HG03196 (cell line): ENCODE measurements around the gene NTN4.
A peak's percentile ranks its signal among the peaks of the same experiment; 100 is the strongest.
"Not testable (repeated sequence)": the region's sequence is repeated elsewhere in the genome, so short reads cannot be mapped to it uniquely, and the experiment has no call there.

ENCODE experiments used
- ATAC-seq: cut with Tn5 transposase; IDR thresholded peaks from one replicate; pipeline ENCODE4 v1.9.1; 2021; ENCODE audit not compliant: unreplicated experiment

Gene NTN4

DNA sequence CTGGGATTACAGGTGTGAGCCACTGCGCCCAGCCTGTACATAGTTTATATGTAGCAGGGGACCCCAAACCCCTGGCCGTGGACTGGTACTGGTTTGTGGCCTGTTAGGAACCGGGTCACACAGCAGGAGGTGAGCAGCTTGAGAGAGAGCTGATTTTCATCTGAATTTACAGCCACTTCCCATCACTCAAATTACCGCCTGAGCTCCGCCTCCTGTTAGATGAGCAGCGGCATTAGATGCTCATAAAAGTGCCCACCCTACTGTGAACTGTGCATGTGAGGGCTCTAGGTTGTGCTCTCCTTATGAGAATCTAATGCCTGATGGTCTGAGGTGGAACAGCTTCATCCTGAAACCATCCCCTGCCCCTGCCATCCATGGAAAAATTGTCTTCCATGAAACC is 119.3 kb downstream of the NTN4 start:
- ATAC-seq, result no peak

DNA sequence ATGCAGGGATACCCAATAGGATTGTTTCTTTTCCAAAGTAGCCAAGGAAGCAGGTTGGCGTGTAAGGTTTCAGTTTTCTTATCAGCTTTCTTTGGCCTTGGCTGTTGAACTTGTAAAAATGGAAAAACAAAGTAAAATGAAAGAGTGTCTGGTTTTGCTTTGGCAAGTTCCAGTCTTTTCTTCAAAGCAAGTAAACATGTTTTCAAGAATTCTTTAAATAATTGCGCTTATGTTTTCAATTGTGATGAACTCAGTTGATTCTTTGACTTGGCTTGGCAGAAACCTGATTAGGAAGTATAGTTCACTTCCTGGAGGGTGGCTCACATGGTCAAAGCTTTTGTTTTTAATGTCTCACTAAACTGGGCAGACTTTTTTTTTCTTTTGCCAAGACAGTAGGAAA is 127.0 kb downstream of the NTN4 start:
- ATAC-seq, result no peak

DNA sequence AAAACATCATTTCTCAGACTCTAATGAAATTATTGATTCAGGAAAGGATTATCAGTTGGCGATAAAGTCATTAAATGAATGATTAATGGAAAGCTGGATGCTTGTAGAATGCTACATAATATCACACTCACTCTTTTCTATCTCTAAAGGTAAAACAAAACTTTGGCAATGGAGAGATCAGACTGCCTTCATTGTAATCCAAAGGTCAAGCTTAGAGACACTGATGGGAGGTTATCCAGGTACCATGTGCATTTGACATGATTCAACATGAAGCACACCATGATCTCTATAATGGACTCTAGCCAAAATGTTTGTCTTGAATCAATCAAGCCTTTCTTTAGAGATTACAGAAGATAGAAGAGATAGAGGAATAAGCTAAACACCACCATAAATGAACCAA is 129.2 kb downstream of the NTN4 start:
- no peak for ATAC-seq

DNA sequence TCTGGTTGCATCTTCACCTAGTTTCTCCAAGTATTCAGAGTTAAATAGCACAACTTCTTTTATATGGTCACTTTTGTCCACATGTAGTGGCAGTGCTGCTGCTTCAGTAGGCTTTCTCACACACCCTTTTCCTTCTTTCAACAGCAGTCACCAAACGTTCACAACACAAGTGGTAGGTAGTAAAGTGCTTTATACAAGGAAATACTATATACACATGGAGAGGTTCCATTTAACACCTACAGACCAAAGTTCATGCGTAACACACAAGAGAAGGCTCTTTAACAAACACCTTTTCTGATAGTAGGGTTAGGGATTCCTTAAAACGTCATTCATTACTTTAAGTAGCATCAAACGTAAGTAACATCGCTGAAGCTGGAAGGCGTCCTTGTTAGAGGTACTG is 132.2 kb downstream of the NTN4 start:
- no peak for ATAC-seq

DNA sequence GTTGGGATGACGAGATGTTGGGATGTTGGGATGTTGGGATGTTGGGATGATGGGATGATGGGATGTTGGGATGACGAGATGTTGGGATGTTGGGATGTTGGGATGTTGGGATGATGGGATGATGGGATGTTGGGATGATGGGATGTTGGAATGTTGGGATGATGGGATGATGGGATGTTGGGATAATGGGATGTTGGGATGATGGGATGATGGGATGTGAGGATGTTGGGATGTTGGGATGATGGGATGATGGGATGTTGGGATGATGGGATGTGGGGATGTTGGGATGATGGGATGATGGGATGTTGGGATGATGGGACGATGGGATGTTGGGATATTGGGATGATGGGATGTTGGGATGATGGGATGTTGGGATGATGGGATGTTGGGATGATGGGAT is 135.9 kb downstream of the NTN4 start:
- ATAC-seq, result not testable (repeated sequence)

DNA sequence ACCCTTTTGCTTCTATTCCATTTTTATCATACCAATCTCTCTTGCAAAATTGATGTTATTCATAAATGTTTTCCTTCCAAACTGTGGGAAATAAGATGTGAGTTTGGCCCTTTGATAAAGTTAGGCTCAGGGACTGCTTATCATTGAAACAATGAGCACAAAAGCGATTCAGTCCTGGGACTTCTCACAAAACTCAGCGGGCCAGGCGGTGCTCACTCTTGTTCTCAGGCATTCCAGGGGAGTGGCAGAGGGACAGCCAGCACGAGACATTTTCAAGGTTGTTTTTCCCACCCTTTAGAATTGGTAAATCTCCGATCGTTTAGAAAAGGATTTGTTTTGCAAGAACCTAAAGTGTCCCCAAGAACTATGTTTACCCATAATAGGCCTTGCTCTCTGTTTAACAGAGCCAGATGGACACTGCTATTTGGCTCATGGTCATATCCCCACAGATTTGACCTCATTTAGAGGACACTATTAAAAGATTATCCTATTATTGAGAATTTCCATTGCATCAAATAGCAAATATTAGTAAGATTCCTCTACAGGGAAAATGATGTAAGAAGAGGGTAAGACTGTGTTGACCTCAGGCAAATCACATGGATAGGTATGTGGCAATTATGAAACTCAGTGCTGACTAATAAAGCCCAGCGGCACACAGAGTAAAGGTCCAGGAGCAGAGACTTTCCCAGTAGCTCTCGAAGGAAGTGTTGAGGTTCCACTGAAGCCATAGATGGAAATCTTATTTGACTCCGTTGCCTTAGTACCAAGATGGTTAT is 136.6 kb downstream of the NTN4 start:
- no peak for ATAC-seq

DNA sequence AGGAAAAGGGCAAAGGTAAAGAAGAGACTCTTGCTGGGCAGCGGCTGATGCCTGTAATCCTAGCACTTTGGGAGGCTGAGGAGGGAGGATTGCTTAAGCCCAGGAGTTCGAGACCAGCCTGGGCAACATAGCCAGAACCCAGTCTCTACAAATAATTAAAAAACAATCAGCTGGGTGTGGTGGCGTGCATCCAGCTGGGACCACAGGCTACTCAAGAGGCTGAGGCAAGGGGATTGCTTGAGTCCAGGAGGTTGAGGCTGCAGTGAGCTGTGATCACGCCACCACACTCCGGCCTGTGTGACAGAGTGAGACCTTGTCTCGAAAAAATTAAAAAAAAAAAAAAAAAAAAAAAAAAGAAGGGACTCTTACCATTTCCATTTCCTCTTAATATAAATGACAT is 138.9 kb downstream of the NTN4 start:
- no peak for ATAC-seq

DNA sequence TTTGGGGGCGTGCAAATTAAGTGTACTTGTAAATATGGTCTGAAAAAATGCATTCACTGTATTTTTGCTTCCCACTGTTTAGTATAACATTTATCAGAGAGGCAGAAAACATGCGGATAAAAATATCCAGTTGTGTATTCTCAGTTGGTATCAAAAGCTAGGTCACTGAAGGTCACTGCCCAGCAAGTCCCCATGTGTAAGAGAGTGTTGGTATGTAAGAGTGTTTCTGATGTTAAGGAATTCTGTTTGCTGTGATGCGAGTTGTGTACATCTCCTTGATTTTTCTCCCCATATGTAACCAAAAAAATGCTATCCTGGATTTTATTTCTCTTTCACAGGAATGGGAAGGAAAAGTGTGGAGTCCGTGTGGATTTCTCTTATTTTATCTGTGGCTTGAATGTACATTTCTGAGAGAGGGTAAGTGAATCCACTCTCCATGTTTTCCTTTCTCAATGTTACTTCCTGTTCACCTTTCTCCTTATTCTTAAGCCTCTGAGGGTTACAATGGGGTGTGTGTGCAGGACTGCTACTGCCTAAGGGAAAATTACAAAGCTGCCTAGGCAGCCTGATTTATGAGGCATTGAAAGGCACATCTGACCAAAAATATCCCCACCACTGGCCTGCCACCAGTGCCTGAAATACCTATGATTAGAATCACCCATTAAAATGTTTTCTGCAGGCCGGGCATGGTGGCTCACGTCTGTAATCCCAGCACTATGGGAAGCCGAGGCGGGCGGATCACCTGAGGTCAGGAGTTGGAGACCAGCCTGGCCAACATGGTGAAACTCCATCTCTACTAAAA is 141.4 kb downstream of the NTN4 start:
- no peak for ATAC-seq

DNA sequence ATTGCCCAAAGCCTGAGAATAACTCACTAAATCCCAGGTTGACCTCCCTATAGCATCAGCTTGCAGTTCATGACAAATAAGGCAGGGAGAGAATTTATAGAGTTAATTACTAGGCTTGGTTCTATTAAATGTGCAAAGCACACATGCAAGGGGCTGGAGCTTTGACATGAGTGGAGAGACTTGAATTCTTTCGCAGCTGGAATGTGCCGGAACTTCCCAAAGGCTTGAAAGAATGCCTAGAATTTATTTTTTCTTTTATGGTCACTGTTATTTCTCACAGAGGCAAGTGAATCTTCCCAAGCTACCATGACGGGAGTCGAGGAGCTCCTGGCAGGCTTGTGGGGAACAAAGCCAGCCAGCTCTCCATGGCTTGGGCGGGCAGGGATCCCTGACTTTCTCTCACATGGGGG is 143.8 kb downstream of the NTN4 start:
- ATAC-seq, result no peak

DNA sequence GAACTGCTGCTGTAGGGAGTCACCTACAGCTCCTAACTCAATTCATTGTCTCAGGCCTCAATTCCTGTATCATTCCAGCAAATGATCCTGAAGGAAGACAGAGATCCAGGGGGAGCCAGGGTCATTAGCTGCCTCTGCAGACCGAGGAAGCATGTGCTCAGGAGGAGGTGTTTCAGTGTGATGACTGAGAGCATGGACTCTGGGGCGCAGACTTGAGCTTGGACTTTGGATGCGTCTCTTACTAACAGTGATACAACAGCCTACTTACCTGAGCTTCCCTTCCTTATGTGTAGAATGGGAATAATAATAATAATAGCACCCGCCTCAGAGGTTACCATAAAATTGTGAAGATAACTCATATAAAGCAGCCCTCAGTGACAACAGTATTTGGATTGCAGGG is 147.3 kb downstream of the NTN4 start:
- no peak for ATAC-seq

DNA sequence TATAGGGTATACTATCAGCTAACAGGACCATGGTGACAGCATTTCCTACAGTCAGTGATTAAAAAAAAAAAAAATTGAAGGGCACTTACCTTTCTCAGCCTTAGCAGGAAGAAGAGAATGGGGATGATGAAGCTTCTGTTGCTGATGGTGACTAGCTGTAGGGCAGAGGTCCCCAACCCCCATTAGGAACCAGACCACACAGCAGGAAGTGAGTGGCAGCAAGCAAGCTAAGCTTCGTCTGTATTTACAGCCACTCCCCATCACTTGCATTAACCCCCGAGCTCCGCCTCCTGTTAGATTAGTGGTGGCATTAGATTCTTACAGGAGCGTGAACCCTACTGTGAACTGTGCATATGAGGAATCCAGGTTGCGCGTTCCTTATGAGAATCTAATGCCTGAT is 148.0 kb downstream of the NTN4 start:
- no peak for ATAC-seq

DNA sequence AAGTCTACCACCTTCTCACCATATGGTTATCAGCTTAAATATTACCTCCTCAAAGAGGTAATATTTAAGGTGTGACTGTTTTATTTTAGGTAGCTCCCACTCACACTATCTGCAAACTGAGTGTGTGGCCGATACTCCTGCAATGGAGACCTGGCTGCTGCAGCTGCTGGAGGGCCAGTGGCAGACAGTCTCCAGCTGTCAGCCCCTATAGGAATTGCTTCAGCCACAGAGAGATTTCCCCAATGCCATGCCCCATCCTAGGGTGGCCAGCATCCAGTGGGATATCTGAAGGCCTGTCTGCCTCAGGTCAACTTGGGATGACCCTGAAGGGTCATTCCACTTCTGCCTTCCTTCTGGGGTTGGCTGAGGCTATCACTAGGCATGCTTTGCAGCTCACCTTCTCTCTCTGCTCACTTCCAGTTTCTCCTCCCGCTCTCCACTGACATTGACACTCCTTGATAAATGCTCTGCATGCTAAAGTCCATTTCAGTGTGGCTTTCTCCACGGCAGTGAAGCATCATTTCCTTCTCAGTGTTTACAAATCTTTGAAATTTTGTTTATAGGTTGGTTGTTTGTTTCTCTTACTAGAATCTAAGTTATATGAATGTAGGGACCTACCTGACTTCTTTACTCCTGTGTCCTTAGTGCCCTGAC is 149.1 kb downstream of the NTN4 start:
- no peak for ATAC-seq

DNA sequence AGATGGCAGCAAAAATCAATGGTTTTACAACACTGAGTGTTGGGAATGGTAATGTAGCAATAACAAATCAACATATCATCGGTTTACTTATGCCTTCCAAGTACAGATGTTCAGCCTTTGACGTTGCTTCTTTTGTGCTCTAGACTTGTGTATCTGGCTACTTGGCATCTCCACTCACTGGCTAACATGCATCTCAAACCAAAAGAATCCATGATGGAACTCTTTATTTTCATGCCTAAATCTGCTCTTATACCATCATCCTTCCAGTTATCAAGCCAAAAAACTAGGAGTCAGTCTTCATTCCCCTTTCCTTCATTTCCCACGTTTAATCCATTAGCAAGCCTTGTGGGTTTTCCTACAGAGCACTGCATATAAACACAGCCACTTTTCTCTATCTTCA is 150.0 kb downstream of the NTN4 start:
- no peak for ATAC-seq

DNA sequence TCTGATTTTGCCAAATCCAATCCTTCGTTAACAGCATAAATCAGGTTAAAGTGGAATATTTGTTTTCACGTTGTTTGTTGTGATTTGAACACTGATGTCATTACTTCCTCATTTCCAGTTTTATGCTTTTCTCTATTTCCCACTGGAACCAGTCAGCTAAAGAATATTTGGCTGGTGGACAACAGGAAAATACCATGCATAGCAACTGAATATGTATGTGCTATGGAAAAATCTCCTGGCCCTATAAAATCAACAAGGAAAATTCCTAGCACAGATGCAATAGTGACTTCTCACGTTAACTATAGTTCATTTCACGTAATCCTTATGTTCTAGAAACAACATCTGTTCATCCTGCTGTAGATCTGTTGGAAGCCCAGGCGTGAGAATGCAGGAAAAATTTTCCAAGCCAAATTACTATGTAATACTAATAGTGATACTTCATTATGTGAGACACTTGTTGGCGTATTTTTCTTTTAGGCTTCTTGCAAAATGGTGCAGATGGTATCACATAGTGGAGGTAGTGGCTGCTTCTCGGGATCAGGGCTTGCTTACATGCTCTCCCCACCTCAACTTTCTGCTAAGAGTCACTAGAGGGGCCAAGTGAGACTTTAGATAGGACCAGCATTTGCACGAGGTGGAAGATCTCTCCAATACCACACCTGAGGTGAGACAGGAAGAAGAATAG is 153.0 kb downstream of the NTN4 start:
- ATAC-seq, result no peak

DNA sequence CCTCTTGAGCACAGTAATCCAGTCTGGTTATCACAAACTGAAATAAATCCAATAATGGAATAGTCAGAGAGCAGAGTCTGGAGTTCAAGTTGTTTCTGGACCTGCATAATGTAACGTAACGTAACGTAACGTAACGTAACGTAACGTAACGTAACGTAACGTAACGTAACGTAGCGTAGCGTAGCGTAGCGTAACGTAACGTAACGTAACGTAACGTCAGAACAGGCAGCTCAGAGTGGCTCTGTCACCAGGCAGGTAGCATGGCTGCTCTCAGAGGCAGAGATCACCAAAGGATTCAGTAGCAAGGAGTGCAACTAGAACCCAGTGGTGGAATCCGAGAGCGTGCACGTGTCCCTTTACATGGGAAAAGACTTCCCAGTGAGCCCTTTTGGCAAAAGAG is 153.6 kb downstream of the NTN4 start:
- ATAC-seq, result no peak

DNA sequence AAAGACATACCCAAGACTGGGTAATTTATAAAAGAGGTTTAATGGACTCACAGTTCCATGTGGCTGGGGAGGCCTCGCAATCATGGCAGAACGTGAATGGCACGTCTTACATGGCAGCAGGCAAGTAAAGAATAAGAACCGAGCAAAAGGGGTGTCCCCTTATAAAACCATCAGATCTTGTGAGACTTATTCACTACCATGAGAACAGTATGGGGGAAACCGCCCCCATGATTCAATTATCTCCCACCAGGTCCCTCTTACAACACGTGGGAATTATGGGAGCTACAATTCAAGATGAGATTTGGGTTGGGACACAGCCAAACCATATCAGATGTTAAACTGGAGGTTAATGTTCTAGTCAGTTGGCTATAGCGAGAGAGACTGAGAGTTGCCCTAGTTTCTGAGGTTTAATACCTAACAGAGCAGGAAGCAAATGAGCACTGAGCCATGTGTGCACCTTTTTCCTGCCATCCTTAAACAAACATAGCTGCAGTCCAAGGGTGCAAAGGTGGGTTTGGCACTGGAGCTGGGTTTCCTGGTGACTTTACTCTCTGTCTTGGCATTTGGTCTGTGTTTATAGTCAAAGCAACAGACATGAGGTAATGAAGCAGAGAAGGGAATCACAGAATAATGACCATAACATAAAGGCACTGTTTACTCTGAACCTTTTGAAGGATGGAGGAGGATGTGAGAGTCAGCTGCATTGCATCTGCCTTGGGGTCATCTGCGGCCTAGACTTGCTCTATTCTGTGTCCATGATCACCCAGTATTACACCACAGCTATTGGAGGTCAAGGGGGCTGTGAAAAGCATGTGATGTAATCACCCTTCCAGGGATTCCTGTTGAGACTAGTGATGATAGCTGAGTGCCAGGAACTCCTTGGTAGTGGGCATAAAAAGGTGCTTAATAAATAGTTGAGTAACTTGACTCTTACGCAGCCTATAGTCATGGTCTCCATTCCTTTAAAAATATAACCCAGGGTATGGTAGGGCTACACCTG is 155.6 kb downstream of the NTN4 start:
- peak; percentile 78 for ATAC-seq

DNA sequence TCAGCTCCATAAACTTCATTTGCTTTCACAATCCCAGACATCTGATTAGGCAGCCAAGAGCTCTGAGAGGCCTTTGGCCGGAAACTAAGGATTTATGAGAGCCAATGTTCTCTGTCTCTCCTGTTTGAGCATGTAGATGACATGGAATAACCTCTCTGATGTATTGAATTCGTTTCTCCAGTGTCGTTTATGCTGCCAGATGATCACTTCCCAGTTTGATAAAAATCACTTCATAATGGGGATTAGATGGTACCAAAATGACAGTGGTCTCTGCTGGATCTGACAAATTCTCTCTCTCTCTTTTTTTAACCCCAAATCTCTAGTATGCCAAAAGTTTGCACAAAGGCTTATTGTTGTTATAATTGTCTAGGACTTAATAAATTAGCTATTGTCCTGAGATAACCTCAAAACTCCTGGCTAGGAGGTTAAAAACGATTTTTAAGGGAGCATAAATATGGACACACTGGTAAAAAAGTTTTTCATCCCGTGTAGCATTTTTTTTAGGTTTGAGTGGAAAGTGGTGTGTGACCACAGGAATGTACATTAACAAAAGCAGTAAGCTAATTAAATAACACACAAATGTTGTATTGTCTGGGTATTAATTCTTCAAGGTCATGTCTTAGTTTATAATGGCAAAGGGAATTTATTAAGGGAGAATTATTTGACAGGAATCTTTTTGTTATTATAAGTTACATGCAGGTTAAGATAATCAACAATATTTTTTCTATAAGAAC is 156.7 kb downstream of the NTN4 start:
- no peak for ATAC-seq

DNA sequence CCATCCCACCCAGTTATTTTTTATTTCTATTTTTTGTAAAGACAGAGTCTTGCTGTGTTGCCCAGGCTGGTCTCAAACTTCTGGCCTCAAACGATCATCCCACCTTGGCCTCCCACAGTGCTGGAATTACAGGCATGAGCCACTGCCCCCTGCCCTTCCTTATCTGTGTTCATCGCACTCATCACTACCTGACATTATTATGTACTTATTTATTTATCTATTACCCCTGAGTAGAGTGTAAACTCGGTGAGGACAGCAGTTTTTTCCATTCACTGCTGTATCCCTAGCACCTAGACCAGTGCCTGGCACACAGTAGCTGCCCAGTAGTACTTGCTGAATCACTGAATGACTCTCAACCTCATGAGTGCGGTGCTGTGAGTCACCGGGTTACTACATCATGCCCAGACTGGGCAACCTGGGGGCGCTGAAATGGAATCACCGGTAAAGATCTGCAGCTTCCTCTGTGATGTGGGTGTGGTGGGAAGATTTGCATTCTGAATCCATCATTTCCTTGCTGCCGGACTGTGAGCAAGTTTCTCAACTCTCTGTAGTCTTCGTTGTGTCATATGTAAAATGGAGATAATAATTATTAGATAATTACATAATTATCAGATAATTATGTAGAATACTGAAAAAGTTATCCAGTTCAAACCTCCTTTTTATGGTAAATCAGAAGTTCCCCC is 157.4 kb downstream of the NTN4 start:
- no peak for ATAC-seq

DNA sequence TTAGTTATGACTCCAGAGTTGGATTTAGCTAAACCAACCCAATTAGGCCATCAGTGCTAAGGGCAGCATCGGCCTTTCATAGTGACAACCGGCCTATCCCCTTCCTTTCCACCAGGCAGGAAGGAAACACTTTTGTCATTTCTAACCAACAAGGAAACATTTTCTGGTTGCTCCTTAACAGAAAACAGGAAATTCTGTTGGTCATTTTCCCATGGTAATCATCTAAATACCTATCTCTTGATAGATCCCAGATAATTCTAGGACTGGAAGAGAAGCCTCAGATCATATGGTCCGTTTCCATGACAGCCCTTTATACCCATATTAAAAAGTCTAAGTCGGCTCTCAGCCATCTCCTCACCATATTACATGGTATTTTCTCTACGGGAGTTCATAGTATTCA is 160.1 kb downstream of the NTN4 start:
- ATAC-seq, result no peak
